K562 (cell line): Measurements from ENCODE around the gene DAPP1. TPM values are rescaled to one million over a fixed set of nuclear protein-coding genes. Genes with fewer than 3 reads are reported as not detected.

ENCODE experiments used
- ESRRA ChIP-seq: fragments of 450-650 bp; IDR thresholded peaks from 2 replicates; pipeline ENCODE4 v1.6.1; 2014; ENCODE audit warnings: low read depth, mild to moderate bottlenecking, moderate library complexity, borderline replicate concordance
- HES1 ChIP-seq: fragments of 450-650 bp; IDR thresholded peaks from 2 replicates; pipeline ENCODE4 v1.6.1; 2016; ENCODE audit warnings: low read depth, mild to moderate bottlenecking, moderate library complexity
- HNRNPL ChIP-seq: fragments of 200-400 bp; formaldehyde crosslinking; IDR thresholded peaks from 2 replicates; pipeline ENCODE4 v1.6.1; 2017; ENCODE audit warnings: low read depth, mild to moderate bottlenecking, low read length
- KDM5B ChIP-seq: fragments of 200-600 bp; sonication (generic); IDR thresholded peaks from 2 replicates; pipeline ENCODE4 v1.6.1; 2012; ENCODE audit warnings: low read depth, mild to moderate bottlenecking, moderate library complexity, low read length, control low read depth, inconsistent platforms; ENCODE audit not compliant: insufficient replicate concordance
- LARP7 ChIP-seq: fragments of 450-650 bp; IDR thresholded peaks from 2 replicates; pipeline ENCODE4 v1.6.1; 2016
- SMAD3 ChIP-seq: fragments of 450-650 bp; formaldehyde crosslinking; conservative IDR thresholded peaks from 2 replicates; pipeline ENCODE4 v1.4.0; 2020; ENCODE audit warnings: mild to moderate bottlenecking
- SMC3 ChIP-seq: conservative IDR thresholded peaks from 2 replicates; pipeline ENCODE4 v1.6.1; 2011; ENCODE audit warnings: low read depth, low read length, improper control_type of control experiment; ENCODE audit not compliant: insufficient read depth
- TCF15 ChIP-seq: fragments of 250-450 bp; sonication (Bioruptor Pico); IDR thresholded peaks from 2 replicates; pipeline ENCODE4 v1.8.0; 2022; ENCODE audit warnings: moderate library complexity, mild to moderate bottlenecking, inconsistent platforms
- TOE1 ChIP-seq, 2 experiments: fragments of 450-650 bp in 1 of 2; sonication (generic) in 1 of 2; formaldehyde crosslinking in 1 of 2; IDR thresholded peaks; 2 replicates each; pipeline versions ENCODE4 v1.7.1 to v1.8.0; 2016 to 2022; ENCODE audit warnings: borderline replicate concordance in 2 of 2, mild to moderate bottlenecking in 2 of 2, antibody characterized with exemption in 1 of 2, inconsistent platforms in 1 of 2, low read depth in 1 of 2, missing genetic modification reagents in 1 of 2, moderate library complexity in 1 of 2
- ZBTB40 ChIP-seq, 2 experiments: fragments of 450-650 bp in 1 of 2; sonication (generic) in 1 of 2; formaldehyde crosslinking in 1 of 2; IDR thresholded peaks; 2 replicates each; pipeline versions ENCODE4 v1.7.1 to v1.9.0; 2016 to 2022; ENCODE audit warnings: inconsistent platforms in 1 of 2, mild to moderate bottlenecking in 1 of 2, missing genetic modification reagents in 1 of 2
- ZFP1 ChIP-seq: fragments of 450-650 bp; formaldehyde crosslinking; IDR thresholded peaks from 2 replicates; pipeline ENCODE4 v1.4.0; 2020; ENCODE audit warnings: mild to moderate bottlenecking, mixed read lengths
- ZKSCAN1 ChIP-seq: fragments of 150-350 bp; IDR thresholded peaks from 2 replicates; pipeline ENCODE4 v1.6.1; 2016; ENCODE audit warnings: low read depth, low read length
- ZNF395 ChIP-seq: fragments of 200-800 bp; sonication (Bioruptor generic); IDR thresholded peaks from 2 replicates; pipeline ENCODE4 v1.6.1; 2017; ENCODE audit warnings: missing genetic modification characterization, missing compliant biosample characterization
- ZNF707 ChIP-seq: fragments of 250-450 bp; sonication (Bioruptor Pico); conservative IDR thresholded peaks from 2 replicates; pipeline ENCODE4 v1.8.0; 2022; ENCODE audit warnings: inconsistent platforms, mild to moderate bottlenecking, moderate library complexity
- polyA plus RNA-seq, 8 experiments: library from polyadenylated mRNA; depleted of rRNA in 4 of 8; stranded (reverse) in 5 of 8; unstranded in 3 of 8; fragments of >200 nt; fragmentation: Nextera tagmentation in 2 of 8; fragmentation: Illumina TruSeq in 1 of 8; extraction: Ambion mirVana in 2 of 8; extraction: Trizol in 1 of 8; gene quantifications; 2 replicates each; pipeline versions ENCODE4 v1.2.1 to v1.2.3, GENCODE V29; 2011 to 2014; ENCODE audit warnings: inconsistent platforms in 1 of 8, missing spikeins in 1 of 8
- total RNA-seq, 7 experiments: library from RNA; depleted of rRNA in 6 of 7; stranded (reverse); fragments of >200 nt in 6 of 7; fragmentation: Illumina TruSeq in 2 of 7; extraction: Trizol in 2 of 7; gene quantifications; 2 replicates each; pipeline versions ENCODE4 v1.2.1 to v1.2.3, GENCODE V29; 2011 to 2021; ENCODE audit warnings: low replicate concordance in 1 of 7

The DAPP1 gene
- total and polyA plus RNA-seq, 9 of the 15 experiments (the other 6 are each of a cell fraction or from before 2014, with no cell fraction given), result 1.9 to 7.2 (median 3.6) TPM

- TF ChIP-seq ZBTB40 (IDR thresholded peaks at IDR 0.05) (peak; percentile 93), ZBTB40 (CRISPR knock-in tag; IDR thresholded peaks at IDR 0.05) (no peak), ZFP1 (CRISPR knock-in tag) (no peak), SMC3 (no peak), ZNF395 (CRISPR knock-in tag) (no peak), HES1 (no peak), ZNF707 (CRISPR knock-in tag) (no peak), ESRRA (no peak), ZKSCAN1 (no peak), HNRNPL (no peak), LARP7 (no peak), TOE1 (IDR thresholded peaks at IDR 0.05; ENCODE audit: borderline replicate concordance) (peak; percentile 85; the same call in 1 of the 2 replicates), TOE1 (CRISPR knock-in tag; IDR thresholded peaks at IDR 0.05; ENCODE audit: borderline replicate concordance, low read depth) (no peak), SMAD3 (no peak), TCF15 (CRISPR knock-in tag) (no peak), KDM5B (peak; percentile 47)
Observed at GRCh38 chr4:99894161-99894997, 77.8 kb downstream of the DAPP1 start, which contains the start of gene LAMTOR3 (continued).
